ENCODE measurements around the gene DIPK1A.
"Not testable (repeated sequence)": the region's sequence is repeated elsewhere in the genome, so short reads cannot be mapped to it uniquely, and the experiment has no call there.

Gene DIPK1A

GRCh38 chr1:92898053-92898452 is 63.2 kb downstream of the DIPK1A start:
- intact Hi-C loops (cut with DNase I); DNase-seq: not testable (repeated sequence)

DNA sequence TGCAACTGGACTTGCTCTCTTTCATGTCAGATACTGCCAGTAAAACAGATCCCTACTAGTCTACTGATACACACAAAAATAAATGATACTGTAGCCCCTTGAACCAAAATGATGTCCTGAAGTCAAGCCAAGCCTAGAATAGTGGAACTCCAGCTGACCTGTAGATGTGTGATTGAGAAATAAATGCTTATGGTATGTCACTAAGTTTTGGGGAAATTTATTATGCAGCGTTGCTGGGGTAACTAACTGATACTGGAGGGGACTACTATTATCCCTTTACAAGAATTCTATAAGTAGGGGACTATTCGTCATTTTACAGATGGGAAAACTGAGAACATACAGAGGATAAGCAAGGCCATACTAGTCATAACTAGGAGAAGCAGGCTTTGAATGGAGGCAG is 73.8 kb downstream of the DIPK1A start:
- DNase-seq: no peak
- intact Hi-C loops (cut with DNase I): no loop called here

DNA sequence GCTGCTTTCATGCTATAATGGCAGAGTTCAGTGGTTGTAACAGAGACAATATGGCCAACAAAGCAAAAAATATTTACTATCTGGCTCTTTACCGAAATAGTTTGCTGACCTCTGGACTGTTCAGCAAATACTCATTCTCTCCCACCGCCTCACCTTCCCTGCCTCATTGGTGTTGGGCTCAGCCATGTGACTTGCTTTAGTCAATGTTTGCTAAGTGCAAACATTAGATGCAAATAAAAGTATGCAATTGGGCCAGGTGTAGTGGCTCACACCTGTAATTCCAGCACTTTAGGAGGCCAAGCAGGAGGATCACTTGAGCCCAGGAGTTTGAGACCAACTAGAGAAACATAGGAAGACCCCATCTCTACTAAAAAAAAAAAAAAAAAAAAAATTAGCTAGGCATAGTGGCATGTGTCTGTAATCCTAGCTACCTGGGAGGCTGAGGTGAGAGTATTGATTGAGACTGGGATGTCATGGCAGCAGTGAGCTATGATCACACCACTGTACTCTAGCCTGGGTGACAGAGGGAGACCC is 74.3 kb downstream of the DIPK1A start:
- intact Hi-C loops (cut with DNase I): no loop called here
- no peak for DNase-seq

DNA sequence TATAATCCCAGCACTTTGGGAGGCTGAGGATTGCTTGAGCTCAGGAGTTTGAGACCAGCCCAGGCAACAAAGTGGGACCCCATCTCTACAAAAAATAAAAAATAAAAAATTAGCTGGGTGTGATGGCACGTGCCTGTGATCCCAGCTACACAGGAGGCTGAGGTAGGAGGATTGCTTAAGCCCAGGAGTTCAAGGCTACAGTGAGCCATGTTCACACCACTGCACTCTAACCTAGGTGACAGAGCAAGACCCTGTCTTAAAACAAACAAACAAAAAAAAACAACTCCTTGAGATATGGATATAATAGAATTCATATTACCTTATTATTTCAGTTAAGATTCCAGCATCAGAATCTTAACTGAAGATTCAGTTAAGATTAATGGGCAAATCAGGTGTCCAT is 77.1 kb downstream of the DIPK1A start:
- intact Hi-C loops (cut with DNase I): no loop called here
- no peak for DNase-seq

DNA sequence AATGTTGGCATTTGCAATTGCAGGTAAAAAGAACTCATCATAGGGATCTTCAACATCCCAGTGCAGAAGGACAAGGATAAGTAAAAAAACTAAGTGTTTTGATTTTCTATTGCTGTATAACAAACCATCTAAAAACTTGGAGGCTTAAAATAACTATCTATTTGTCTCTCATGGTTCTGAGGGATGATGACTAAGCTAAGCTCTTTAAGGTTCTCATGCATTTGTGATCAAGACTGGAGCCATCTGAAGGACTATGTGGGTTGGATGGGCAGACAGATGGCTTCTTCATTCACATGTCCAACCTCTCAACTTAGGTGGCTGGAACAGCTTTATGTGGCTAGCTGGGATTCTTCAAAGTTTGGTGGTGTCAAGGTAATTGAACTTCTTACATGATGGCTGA is 78.0 kb downstream of the DIPK1A start:
- intact Hi-C loops (cut with DNase I): no loop called here
- no peak for DNase-seq

GRCh38 chr1:92882819-92883218 is 78.4 kb downstream of the DIPK1A start:
- intact Hi-C loops (cut with DNase I): no loop called here
- no peak for DNase-seq

DNA sequence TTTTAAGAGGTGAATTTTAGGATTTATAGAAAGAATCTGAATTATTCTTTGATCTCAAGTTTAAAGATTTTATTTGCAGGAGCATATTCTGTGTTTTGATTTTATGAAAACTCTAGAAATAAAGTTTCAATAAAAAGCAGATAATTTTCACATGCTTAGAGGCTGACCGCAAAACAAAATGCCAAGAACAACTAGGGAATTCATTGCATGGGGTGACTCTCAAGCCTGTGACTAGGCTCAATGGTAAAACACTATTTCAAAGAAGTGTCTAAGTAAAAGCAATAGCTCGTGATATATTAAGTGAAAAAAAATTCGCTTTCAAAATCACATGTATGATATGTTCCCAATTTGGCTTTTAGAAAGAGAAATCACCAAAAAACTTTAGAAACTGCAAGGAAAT is 79.9 kb downstream of the DIPK1A start:
- no peak for DNase-seq
- intact Hi-C loops (cut with DNase I): no loop called here

- DNase-seq: no peak
- intact Hi-C loops (cut with DNase I): no loop called here
These were observed 81.8 kb downstream of the DIPK1A start for GRCh38 chr1:92879316-92879968.

GRCh38 chr1:92877792-92878191 is 83.5 kb downstream of the DIPK1A start:
- peak in 3 of 42 donors; percentile 36 to 47 (median 39) for DNase-seq
- intact Hi-C loops (cut with DNase I): no loop called here

DNA sequence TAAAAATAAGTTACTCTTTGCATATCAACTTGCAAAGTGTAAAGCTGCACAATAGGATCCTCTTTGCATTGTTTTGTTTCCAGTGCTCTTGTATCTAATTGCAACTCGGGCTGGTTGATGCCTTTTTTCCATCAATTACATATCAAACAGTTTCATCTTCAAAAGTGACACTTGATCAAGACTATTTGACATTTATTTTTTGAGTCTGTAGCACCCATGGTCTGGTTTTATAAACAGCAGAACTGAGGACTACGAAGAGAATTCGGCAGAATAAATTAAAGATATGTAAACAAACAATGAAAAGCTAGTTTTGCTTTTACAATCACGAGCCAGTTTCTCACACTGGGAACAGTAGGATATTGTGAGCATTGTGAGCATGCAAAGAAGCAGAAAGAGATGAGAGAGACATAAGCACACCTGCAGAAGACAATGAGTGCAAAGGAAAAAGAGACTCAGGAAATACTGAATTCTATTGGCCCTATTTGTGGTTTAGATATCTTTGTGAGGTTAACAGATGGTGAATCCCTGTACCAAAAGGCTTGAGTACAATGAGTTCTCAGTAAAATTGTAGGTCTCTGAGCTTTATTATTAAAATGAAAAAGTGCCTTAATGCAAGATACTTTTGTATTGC is 84.1 kb downstream of the DIPK1A start:
- intact Hi-C loops (cut with DNase I): no loop called here
- peak in 1 of 42 donors; percentile 58 for DNase-seq

DNA sequence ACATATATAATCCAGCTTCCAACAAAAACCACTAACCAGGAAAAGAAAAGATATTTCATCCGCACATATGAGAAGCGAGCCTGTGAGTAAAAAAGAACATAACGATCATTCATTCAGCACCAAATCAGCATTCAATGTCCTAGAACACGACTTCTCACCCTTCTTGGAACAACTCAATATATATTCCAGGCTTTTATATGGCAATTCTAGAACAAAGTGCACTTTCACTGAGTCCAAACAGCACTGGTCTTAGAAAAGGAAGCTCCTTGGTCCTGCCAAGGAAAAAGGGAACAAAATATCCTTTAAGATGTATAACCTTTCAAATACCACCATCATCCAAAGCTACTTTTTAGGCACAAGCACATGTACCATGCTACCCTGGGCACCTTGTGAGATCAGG is 84.9 kb downstream of the DIPK1A start:
- intact Hi-C loops (cut with DNase I): no loop called here
- DNase-seq: no peak

DNA sequence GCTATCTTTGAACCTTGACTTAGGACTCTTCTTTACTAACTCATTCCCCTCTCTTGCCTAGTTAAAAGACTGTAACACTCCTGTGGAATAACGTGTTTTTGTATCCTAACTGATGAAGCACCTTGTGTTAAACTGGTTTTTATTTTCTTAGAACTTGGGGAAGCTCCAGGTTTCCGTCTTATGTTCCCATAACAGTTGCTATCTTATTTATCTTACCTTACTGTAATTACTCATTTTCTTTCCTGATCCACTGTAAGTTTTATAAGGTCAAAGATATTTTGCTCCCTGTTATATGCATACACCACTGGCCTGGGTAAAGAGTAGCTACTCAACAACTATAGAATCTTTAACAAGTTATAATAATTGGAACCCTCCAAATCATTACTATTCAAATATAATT is 86.3 kb downstream of the DIPK1A start:
- DNase-seq: no peak
- intact Hi-C loops (cut with DNase I): no loop called here

DNA sequence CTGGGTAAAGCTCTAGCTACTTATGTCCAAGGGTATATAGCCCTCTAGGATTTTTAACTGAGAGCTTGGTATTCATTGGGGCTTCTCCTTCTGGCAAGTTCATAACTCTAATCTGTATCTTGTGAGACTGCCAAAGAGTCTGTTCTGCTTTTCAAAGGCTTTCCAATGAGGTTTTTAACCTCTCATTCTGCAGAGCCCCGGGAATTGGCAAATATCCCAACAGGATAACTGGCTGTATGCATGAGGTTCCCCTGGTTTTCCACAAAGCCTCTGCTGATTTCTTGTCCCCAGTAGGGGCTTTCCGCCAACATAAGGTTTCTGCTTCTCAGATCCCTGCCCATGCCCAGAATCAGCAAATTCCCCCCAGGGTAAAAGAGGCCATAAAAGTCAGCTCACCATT is 88.5 kb downstream of the DIPK1A start:
- DNase-seq: peak in 5 of 42 donors; percentile 20 to 49 (median 40)
- intact Hi-C loops (cut with DNase I): no loop called here

DNA sequence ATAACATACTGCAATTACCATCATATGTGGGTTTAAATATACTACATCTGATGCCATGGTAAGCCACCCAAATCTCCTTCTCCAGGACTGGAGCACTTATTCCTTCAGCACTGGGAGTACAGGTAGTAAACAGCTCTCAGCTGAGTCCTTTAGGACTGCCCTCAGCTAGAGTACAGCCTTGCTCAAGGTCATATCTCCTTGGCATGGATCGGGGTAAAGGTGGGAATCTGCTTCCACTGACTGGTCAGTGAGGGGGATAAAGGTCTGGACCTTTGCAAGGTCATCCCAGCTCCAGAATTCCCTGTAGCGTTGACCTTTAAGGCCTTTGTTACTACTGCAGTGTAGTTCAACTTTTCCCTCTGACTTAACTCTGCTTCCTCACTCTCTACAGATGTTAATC is 90.7 kb downstream of the DIPK1A start:
- no peak for DNase-seq
- intact Hi-C loops (cut with DNase I): no loop called here

- intact Hi-C loops (cut with DNase I): no loop called here
- no peak for DNase-seq
These were observed 97.1 kb downstream of the DIPK1A start for GRCh38 chr1:92864131-92864530.

DNA sequence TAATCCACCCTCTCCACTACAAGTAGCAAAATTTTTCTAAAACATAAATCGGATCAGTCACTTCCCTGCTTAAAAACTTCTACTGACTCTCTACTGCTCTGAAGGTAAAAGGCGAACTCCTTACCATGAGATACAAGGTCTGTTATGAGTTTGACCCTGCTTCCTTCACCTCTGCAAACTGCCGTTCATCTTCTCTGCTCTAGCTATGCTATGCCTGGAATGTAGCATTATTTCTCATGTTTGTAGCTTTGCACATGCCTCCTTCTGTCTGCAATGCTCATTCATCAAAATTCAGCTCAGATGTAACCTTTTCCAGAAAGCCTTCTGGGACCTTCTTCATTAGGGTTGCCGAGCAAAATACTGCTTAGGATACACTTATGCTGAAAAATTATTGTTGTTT is 98.7 kb downstream of the DIPK1A start:
- DNase-seq: no peak
- intact Hi-C loops (cut with DNase I): no loop called here

DNA sequence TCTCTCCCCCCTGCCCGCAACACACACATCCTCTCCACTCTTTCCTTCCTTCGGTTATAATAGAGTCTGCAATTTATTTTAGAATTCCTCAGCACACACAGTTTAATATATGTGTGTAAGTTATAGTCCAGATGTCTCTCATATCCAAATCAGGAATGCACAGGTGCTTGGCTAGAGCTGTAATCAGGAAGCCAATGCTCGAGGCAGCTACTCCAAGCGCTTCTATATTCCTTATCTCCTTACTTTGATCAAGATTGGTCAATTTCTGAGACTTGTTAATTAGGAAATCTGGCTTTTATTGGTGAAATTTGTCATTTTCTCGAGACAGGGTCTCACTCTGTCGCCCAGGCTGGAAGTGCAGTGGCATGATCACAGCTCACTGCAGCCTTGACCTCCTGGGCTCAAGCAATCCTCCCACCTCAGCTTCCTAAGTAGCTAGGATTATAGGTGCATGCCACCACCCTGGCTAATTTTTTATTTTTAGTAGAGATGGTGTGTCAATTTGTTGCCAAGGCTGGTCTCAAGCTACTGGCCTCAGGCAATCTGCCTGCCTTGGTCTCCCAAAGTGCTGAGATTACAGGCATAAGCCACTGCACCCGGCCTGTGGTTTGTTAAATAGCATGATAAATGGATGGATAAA is 101.7 kb downstream of the DIPK1A start:
- intact Hi-C loops (cut with DNase I): loop anchor here (1.0 to 2.0 kb wide), 2 partner anchors 101 to 135 kb away; no protein-coding TSS in a partner anchor
- no peak for DNase-seq

- peak in 30 of 42 donors; percentile 27 to 90 (median 72) for DNase-seq
- intact Hi-C loops (cut with DNase I): loop anchor here (1.0 to 2.0 kb wide), 2 partner anchors 102 to 136 kb away; no protein-coding TSS in a partner anchor
These were observed 102.5 kb downstream of the DIPK1A start for GRCh38 chr1:92858564-92859399.

DNA sequence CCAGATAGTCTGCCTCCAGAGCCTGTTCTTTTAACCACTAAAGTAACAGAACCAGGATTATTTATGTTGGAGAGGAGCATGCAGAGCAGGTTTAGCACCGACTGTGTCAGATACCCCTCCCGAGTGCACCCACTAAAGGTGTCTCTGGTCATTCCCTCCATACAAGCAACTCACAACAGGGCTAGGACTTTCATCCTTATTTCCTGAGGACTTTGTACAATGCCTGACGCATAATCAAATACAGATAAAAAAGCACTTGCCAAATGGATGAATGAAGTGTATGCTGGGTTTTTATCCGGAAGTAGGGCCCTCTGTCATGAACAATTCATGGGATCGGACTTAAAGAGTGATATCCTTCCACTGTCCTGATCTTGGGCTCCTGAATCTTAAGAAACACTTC is 103.4 kb downstream of the DIPK1A start:
- intact Hi-C loops (cut with DNase I): loop anchor here (2.0 kb wide), 1 partner anchor 137 kb away; no protein-coding TSS in a partner anchor
- DNase-seq: no peak

All from head of caudate nucleus (tissue), 42 donors.